Mesendoderm (in vitro differentiated cells): Measurements from ENCODE around the gene ELOVL4.
A peak's percentile ranks its signal among the peaks of the same experiment; 100 is the strongest.

ENCODE experiments used
- DNase-seq: peaks from one replicate; pipeline ENCODE4 v3.0.0; 2013
- H2AK5ac ChIP-seq: 2 replicates; pipeline ENCODE4 v1.6.1; 2013; ENCODE audit warnings: low read length, inconsistent platforms
- H2BK120ac ChIP-seq: 2 replicates; pipeline ENCODE4 v1.6.1; 2013; ENCODE audit warnings: low read depth, mild to moderate bottlenecking, low read length, moderate library complexity, mixed read lengths
- H2BK15ac ChIP-seq: replicated peaks from 2 replicates; pipeline ENCODE4 v1.6.1; 2013; ENCODE audit warnings: low read depth, mild to moderate bottlenecking, moderate library complexity
- H2BK5ac ChIP-seq: 2 replicates; pipeline ENCODE4 v1.6.1; 2013; ENCODE audit warnings: low read length, inconsistent platforms
- H3K18ac ChIP-seq: 2 replicates; pipeline ENCODE4 v1.6.1; 2013; ENCODE audit warnings: mild to moderate bottlenecking, low read length, mixed read lengths
- H3K23ac ChIP-seq: one replicate; pipeline ENCODE4 v1.6.1; 2013; ENCODE audit warnings: low read length
- H3K27ac ChIP-seq: 2 replicates; pipeline ENCODE4 v1.5.1; 2013; ENCODE audit warnings: low read depth, mild to moderate bottlenecking, inconsistent platforms, low read length, moderate library complexity
- H3K27me3 ChIP-seq: 2 replicates; pipeline ENCODE4 v1.6.1; 2013; ENCODE audit warnings: low read length, control low read depth, mild to moderate bottlenecking, inconsistent platforms; ENCODE audit not compliant: insufficient read depth, poor library complexity
- H3K36me3 ChIP-seq: 2 replicates; pipeline ENCODE4 v1.6.1; 2013; ENCODE audit warnings: low read length, inconsistent platforms; ENCODE audit not compliant: control insufficient read depth, insufficient read depth
- H3K4ac ChIP-seq: one replicate; pipeline ENCODE4 v1.6.1; 2013; ENCODE audit warnings: low read depth, mild to moderate bottlenecking, low read length, moderate library complexity
- H3K4me1 ChIP-seq: 2 replicates; pipeline ENCODE4 v1.6.1; 2013; ENCODE audit warnings: low read depth, low read length, inconsistent platforms; ENCODE audit not compliant: control insufficient read depth
- H3K4me2 ChIP-seq: 2 replicates; pipeline ENCODE4 v1.6.1; 2013; ENCODE audit warnings: low read length
- H3K4me3 ChIP-seq: 2 replicates; pipeline ENCODE4 v1.5.1; 2013; ENCODE audit warnings: mild to moderate bottlenecking, low read length
- H3K56ac ChIP-seq: one replicate; pipeline ENCODE4 v1.6.1; 2013; ENCODE audit warnings: low read length
- H3K79me1 ChIP-seq: 2 replicates; pipeline ENCODE4 v1.6.1; 2013; ENCODE audit warnings: low read length, inconsistent platforms
- H3K79me2 ChIP-seq: 2 replicates; pipeline ENCODE4 v1.6.1; 2013; ENCODE audit warnings: mild to moderate bottlenecking, low read length; ENCODE audit not compliant: control insufficient read depth, insufficient read depth
- H3K9ac ChIP-seq: 2 replicates; pipeline ENCODE4 v1.6.1; 2013; ENCODE audit warnings: low read length, inconsistent platforms
- H4K5ac ChIP-seq: one replicate; pipeline ENCODE4 v1.6.1; 2013; ENCODE audit warnings: low read length
- H4K8ac ChIP-seq: one replicate; pipeline ENCODE4 v1.6.1; 2013; ENCODE audit warnings: low read depth, mild to moderate bottlenecking, control low read depth, low read length, moderate library complexity
- WGBS: extraction: QIAGEN DNeasy Blood & Tissue Kit; methylation state at CpG from one replicate; pipeline ENCODE4 v1.1.7; 2013; ENCODE audit warnings: low lambda C conversion rate, missing lambda C conversion rate; ENCODE audit not compliant: insufficient coverage; ENCODE audit errors: extremely low coverage; 5-methylcytosine and 5-hydroxymethylcytosine counted together

Gene ELOVL4

GRCh38 chr6:79869600-79870084 lies 77.7 kb downstream of the ELOVL4 start:
- H2AK5ac ChIP-seq, result no peak overlapping the region
- H3K4me3 ChIP-seq, result no peak overlapping the region
- no peak overlapping the region for H3K27ac ChIP-seq
- no CpG with 5 or more reads among the region's 20 CpGs for WGBS
- H2BK15ac ChIP-seq, result no peak overlapping the region
- H3K79me1 ChIP-seq, result no peaks in the 10 kb centered on the region
- no peak overlapping the region for H3K18ac ChIP-seq
- H3K4me2 ChIP-seq, result no peak overlapping the region
- no peak overlapping the region for H3K23ac ChIP-seq
- H3K4me1 ChIP-seq, result peaks cover 6% of the 10 kb centered on the region
- no peak overlapping the region for H2BK5ac ChIP-seq
- no peak overlapping the region for H3K4ac ChIP-seq
- H3K9ac ChIP-seq, result no peak overlapping the region
- H4K5ac ChIP-seq, result no peak overlapping the region
- H2BK120ac ChIP-seq, result no peak overlapping the region
- H3K27me3 ChIP-seq, result no peaks in the 10 kb centered on the region
- peak; percentile 86 for DNase-seq
- no peaks in the 10 kb centered on the region for H3K36me3 ChIP-seq
- no peak overlapping the region for H4K8ac ChIP-seq
- H3K56ac ChIP-seq, result no peak overlapping the region
- H3K79me2 ChIP-seq, result no peaks in the 10 kb centered on the region

GRCh38 chr6:79869184-79869583 lies 78.2 kb downstream of the ELOVL4 start:
- no peak overlapping the region for H2BK120ac ChIP-seq
- no peaks in the 10 kb centered on the region for H3K79me2 ChIP-seq
- peaks cover 6% of the 10 kb centered on the region for H3K4me1 ChIP-seq
- no peak overlapping the region for H3K56ac ChIP-seq
- H3K4ac ChIP-seq, result no peak overlapping the region
- H3K9ac ChIP-seq, result no peak overlapping the region
- H4K8ac ChIP-seq, result no peak overlapping the region
- H3K27ac ChIP-seq, result no peak overlapping the region
- H3K36me3 ChIP-seq, result no peaks in the 10 kb centered on the region
- DNase-seq, result no peak
- no peak overlapping the region for H2BK5ac ChIP-seq
- H3K18ac ChIP-seq, result no peak overlapping the region
- no peaks in the 10 kb centered on the region for H3K79me1 ChIP-seq
- WGBS, result no CpG with 5 or more reads among the region's 6 CpGs
- no peak overlapping the region for H3K4me3 ChIP-seq
- no peak overlapping the region for H3K4me2 ChIP-seq
- H2AK5ac ChIP-seq, result no peak overlapping the region
- H3K27me3 ChIP-seq, result no peaks in the 10 kb centered on the region
- no peak overlapping the region for H2BK15ac ChIP-seq
- no peak overlapping the region for H3K23ac ChIP-seq
- H4K5ac ChIP-seq, result no peak overlapping the region

GRCh38 chr6:79868098-79868722 lies 79.1 kb downstream of the ELOVL4 start:
- Histone ChIP-seq H3K27ac (no peak overlapping the region), H2BK120ac (no peak overlapping the region), H3K27me3 (no peaks in the 10 kb centered on the region), H3K79me2 (no peaks in the 10 kb centered on the region), H2AK5ac (no peak overlapping the region), H2BK5ac (no peak overlapping the region), H2BK15ac (no peak overlapping the region), H3K4me3 (no peak overlapping the region), H4K5ac (no peak overlapping the region), H3K4ac (no peak overlapping the region), H3K36me3 (no peaks in the 10 kb centered on the region), H3K56ac (peak overlapping the region; percentile 28), H4K8ac (no peak overlapping the region), H3K23ac (no peak overlapping the region), H3K9ac (peak overlapping the region; percentile 21), H3K4me1 (peaks cover 6% of the 10 kb centered on the region), H3K18ac (no peak overlapping the region), H3K4me2 (no peak overlapping the region), H3K79me1 (no peaks in the 10 kb centered on the region)
- DNase-seq, result peak; percentile 90
- no CpG with 5 or more reads among the region's 12 CpGs for WGBS
